Nephron progenitor cell (in vitro differentiated cells): ENCODE results near the gene RNASE3.
"Not testable (repeated sequence)": the region's sequence is repeated elsewhere in the genome, so short reads cannot be mapped to it uniquely, and the experiment has no call there.

Experiments
- DNase-seq: peaks from one replicate; pipeline ENCODE4 v3.0.0; 2021
- H3K27ac Mint-ChIP-seq: 2 replicates; pipeline ENCODE4 v1.8.0; 2021; ENCODE audit warnings: mild to moderate bottlenecking, moderate library complexity, mixed read lengths
- H3K27me3 Mint-ChIP-seq: 2 replicates; pipeline ENCODE4 v1.8.0; 2021; ENCODE audit warnings: mild to moderate bottlenecking, low read depth, mixed read lengths; ENCODE audit not compliant: poor library complexity
- H3K36me3 Mint-ChIP-seq: 2 replicates; pipeline ENCODE4 v1.8.0; 2021; ENCODE audit warnings: low read depth, mixed read lengths
- H3K4me1 Mint-ChIP-seq: 2 replicates; pipeline ENCODE4 v1.8.0; 2021; ENCODE audit warnings: mixed read lengths
- H3K4me3 Mint-ChIP-seq: 2 replicates; pipeline ENCODE4 v1.8.0; 2021; ENCODE audit warnings: mild to moderate bottlenecking, moderate library complexity, mixed read lengths
- H3K9me3 Mint-ChIP-seq: 2 replicates; pipeline ENCODE4 v1.8.0; 2021; ENCODE audit warnings: mild to moderate bottlenecking, moderate library complexity, mixed read lengths
- TF ChIP-seq, protein P1 (sequence below): fragments of 200-600 bp; sonication (generic); IDR thresholded peaks from 2 replicates; pipeline ENCODE4 v1.5.0; 2021; ENCODE audit warnings: antibody characterized with exemption

RNASE3 gene

DNA sequence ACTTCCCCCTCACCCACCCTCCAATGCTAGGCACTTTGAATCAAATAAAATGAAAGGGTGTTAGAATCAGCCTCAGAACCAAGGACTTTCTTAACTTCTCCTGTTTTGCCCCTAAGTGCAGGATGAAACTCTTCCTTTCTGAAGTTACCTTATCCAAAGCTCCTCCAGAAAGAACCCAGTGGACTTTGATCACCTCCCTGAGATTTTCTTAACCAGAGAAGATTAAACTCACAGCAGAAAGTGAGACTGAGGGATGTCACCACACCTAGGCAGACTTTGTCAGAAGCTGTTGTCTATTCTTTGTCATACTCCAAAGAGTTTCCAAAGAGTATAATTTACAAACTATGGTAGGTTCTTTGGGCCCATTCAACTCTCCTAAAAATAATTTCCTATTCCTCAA, 14.2 kb upstream of the RNASE3 start:
- DNase-seq, result no peak
- H3K36me3 Mint-ChIP-seq, result no peaks in the 10 kb centered on the region
- H3K27me3 Mint-ChIP-seq, result peaks cover 50% of the 10 kb centered on the region
- H3K9me3 Mint-ChIP-seq, result peaks cover 7% of the 10 kb centered on the region
- TF ChIP-seq, protein P1, sequence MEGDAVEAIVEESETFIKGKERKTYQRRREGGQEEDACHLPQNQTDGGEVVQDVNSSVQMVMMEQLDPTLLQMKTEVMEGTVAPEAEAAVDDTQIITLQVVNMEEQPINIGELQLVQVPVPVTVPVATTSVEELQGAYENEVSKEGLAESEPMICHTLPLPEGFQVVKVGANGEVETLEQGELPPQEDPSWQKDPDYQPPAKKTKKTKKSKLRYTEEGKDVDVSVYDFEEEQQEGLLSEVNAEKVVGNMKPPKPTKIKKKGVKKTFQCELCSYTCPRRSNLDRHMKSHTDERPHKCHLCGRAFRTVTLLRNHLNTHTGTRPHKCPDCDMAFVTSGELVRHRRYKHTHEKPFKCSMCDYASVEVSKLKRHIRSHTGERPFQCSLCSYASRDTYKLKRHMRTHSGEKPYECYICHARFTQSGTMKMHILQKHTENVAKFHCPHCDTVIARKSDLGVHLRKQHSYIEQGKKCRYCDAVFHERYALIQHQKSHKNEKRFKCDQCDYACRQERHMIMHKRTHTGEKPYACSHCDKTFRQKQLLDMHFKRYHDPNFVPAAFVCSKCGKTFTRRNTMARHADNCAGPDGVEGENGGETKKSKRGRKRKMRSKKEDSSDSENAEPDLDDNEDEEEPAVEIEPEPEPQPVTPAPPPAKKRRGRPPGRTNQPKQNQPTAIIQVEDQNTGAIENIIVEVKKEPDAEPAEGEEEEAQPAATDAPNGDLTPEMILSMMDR, result no peak
- peaks cover 4% of the 10 kb centered on the region for H3K4me1 Mint-ChIP-seq
- H3K4me3 Mint-ChIP-seq, result no peak overlapping the region
- H3K27ac Mint-ChIP-seq, result no peak overlapping the region

DNA sequence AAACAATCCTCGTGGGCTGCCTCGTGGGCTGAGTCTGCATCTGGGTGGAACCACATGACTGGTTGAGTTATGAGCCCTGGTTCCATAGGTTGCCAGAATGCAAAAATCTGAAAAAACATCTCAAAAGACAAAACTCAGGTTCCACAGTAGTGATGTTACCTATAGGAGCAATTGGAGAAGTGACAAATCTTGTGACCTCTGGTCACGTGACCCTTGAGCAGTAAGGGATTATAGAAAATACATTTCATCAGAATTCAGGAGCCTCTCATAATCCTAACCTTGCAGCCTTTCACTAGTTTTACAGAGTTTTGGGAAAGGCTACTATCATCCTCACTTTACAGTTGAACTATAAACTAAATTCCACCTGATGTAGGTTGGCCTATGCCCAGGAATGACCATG, 12.5 kb upstream of the RNASE3 start:
- Mint-ChIP-seq H3K36me3 (no peaks in the 10 kb centered on the region), H3K9me3 (peaks cover 7% of the 10 kb centered on the region), H3K4me3 (no peak overlapping the region), H3K27me3 (peaks cover 41% of the 10 kb centered on the region), H3K4me1 (no peaks in the 10 kb centered on the region), H3K27ac (no peak overlapping the region)
- DNase-seq, result no peak
- TF ChIP-seq, protein P1, result no peak

DNA sequence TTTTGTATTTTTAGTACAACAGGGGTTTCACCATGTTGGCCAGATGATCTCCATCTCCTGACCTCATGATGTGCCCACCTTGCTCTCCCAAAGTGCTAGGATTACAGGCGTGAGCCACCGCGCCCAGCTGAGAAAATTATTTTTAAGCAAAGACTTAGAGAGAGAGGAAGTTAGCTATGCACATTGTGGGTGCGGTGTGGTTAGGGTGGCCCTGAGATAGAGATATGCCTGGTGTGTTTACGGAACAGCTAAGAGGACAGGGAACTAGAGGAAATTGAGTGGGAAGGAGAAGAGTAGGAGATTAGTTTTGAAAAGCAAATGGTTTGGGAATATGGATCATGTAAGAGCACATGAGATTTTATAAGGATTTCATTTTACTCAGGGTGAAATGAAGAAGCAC, 10.0 kb upstream of the RNASE3 start:
- H3K4me1 Mint-ChIP-seq, H3K27ac Mint-ChIP-seq, DNase-seq: not testable (repeated sequence)

DNA sequence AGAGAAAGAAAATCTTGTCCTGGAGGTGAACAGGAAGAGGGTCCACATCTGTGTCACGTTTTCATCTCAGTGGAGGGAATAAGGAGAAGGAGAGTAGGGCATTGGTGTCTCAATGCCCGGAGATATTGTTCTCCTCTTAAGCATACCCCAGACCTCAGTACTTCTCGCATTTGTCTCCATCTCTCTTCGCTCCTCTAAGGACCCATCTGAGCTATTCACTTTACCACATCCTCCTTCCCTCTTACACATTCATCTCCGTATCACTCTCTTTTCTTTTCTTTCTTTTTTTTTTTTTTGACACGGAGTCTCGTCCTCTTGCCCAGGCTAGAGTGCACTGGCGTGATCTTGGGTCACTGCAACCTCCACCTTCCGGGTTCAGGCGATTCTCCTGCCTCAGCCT, 8.4 kb upstream of the RNASE3 start:
- H3K27ac Mint-ChIP-seq, H3K4me3 Mint-ChIP-seq, H3K9me3 Mint-ChIP-seq, DNase-seq, H3K36me3 Mint-ChIP-seq, H3K4me1 Mint-ChIP-seq: not testable (repeated sequence)
- H3K27me3 Mint-ChIP-seq, result peaks cover 43% of the 10 kb centered on the region

More for the DNA sequence above, 10.0 kb upstream of the RNASE3 start:
- not testable (repeated sequence) for H3K4me3 Mint-ChIP-seq, H3K36me3 Mint-ChIP-seq, H3K9me3 Mint-ChIP-seq
- H3K27me3 Mint-ChIP-seq, result peaks cover 44% of the 10 kb centered on the region

DNA sequence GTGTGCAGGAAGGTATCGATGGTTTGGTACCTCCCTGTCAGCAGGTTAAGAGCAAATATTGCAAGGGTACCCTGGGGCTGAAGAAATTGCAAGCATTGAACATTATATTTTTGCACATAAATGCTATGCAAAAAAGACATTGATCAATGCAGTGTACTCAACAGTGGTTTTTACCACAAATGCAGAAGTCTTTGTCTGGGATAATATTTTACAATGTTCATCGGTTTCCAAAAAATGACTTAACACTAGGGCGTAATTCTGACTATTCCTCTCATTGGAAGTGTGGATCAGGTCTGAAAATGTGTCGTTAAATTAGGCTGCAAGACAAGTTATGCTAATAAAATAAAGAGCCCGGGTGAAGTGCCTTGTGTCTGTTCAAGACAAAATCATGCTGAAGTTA, 2.8 kb upstream of the RNASE3 start:
- DNase-seq, H3K36me3 Mint-ChIP-seq, H3K27ac Mint-ChIP-seq, H3K4me3 Mint-ChIP-seq, H3K9me3 Mint-ChIP-seq, H3K4me1 Mint-ChIP-seq: not testable (repeated sequence)
- peaks cover 68% of the 10 kb centered on the region for H3K27me3 Mint-ChIP-seq

DNA sequence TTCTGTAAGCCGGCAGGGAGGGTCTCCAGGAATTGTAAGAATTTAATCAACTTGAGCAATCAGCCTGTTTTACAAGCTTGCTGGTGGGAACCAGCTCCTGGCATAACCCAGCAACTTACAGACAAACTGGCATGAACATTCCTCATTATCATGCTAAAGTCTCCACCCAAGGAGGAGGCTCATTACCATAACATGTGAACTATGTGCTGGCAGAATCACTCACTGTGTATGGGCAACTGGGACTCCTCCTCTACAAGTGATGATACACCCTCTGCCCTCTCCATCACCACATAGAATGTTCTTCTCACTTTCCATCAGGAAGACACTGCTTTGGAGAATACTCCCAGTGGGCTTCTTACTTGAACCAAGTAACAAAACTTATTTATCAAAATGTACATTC, 4.1 kb downstream of the RNASE3 start:
- not testable (repeated sequence) for H3K4me1 Mint-ChIP-seq, H3K9me3 Mint-ChIP-seq

DNA sequence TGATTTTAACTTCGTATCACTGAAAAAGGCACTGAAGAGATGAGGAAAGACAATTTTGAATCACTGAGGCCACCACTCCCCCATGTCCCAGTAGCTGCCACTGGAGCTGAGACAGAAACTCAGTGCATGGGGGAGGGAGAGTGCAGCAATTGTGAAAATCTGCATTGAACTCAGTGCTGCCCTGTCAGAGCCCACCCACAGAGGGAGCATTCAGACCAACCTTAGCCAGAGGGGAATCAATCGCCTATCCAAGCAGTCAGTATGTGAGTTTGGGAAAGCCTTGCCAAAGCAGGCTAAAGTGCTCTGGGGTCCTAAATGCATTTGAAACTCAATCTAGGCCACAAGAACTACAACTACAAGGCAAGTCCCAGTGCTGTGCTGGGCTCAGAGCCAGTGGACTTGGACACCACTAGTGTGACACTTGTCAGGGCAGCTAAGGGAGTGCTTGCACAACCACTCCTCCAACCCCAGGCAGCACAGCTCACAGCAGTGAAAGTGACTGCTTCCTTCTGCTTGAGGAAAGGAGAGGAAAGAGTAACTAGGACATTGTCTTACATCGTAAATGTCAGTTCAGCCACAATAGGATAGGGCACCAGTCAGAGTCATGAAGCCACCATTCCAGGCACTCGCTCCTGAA, 13.3 kb downstream of the RNASE3 start:
- H3K9me3 Mint-ChIP-seq, result no peaks in the 10 kb centered on the region
- DNase-seq, result peak; percentile 6
- H3K36me3 Mint-ChIP-seq, result no peaks in the 10 kb centered on the region
- H3K27me3 Mint-ChIP-seq, result peaks cover 32% of the 10 kb centered on the region
- no peaks in the 10 kb centered on the region for H3K4me1 Mint-ChIP-seq
- TF ChIP-seq, protein P1, result no peak
- H3K4me3 Mint-ChIP-seq, result no peak overlapping the region
- H3K27ac Mint-ChIP-seq, result no peak overlapping the region

More for the DNA sequence above, 4.1 kb downstream of the RNASE3 start:
- not testable (repeated sequence) for H3K36me3 Mint-ChIP-seq, DNase-seq, H3K4me3 Mint-ChIP-seq, H3K27ac Mint-ChIP-seq
- H3K27me3 Mint-ChIP-seq, result peaks cover 68% of the 10 kb centered on the region

DNA sequence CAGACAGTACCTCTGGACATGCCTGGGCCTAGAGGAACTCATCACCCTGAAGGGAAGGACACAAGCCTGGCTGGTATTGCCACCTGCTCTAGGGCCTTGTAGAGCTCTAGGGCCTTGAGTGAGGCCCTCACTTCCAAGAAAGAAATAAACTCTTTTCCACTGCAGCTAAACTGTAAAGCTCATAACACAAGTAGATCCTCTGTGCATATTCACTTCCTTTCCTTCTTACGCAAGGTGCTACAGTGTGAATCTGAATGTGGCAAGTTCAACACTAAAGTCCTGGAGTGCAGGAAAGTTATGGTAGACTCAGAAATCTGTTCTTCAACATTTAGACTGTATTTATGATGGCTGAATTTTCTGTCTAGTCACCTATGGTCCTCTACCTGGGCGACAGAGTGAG, 14.5 kb downstream of the RNASE3 start:
- TF ChIP-seq, protein P1, result no peak
- Mint-ChIP-seq H3K9me3 (peaks cover 11% of the 10 kb centered on the region), H3K4me3 (no peak overlapping the region), H3K27ac (no peak overlapping the region), H3K4me1 (no peaks in the 10 kb centered on the region), H3K27me3 (peaks cover 24% of the 10 kb centered on the region), H3K36me3 (no peaks in the 10 kb centered on the region)
- DNase-seq, result no peak
